Stimulated activated naive CD4-positive, alpha-beta T cell (primary cell): Measurements from ENCODE around the gene TUT1.

Source experiments
- DNase-seq, 6 experiments: peaks; one replicate each; lab custom pipeline; 2025; lab: John Stamatoyannopoulos, UW

The TUT1 gene

DNA sequence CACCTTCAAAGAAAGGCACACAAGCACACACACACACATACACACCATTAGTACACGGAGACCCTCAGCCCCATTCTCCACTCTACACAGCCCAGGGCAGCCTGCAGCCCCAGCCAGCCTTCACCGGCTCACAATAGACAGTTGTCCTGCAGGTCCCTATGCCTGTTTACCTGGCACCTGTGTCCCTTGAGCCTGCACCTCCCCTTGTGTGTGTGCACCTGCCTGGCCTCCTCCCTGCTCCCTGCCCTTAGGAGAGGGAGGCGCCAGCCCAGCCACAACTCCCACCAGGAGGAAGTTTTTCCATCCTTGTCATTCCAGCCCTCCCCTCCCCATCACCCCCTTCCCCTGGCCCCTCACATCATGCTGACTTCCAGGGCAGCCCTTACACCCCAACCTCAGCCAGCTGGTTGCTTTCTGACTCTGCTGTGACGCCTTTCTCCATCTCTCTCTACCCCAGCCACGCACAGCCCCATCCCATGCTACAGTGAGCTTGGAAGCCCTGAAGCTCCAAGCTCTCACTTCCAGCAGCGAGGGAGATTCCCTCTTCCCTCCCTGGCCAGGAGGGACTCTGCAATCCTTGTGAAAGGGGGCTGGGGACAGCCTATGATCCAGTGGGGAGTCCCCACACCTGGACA lies 49.1 kb downstream of the TUT1 start:
- no peak for DNase-seq

DNA sequence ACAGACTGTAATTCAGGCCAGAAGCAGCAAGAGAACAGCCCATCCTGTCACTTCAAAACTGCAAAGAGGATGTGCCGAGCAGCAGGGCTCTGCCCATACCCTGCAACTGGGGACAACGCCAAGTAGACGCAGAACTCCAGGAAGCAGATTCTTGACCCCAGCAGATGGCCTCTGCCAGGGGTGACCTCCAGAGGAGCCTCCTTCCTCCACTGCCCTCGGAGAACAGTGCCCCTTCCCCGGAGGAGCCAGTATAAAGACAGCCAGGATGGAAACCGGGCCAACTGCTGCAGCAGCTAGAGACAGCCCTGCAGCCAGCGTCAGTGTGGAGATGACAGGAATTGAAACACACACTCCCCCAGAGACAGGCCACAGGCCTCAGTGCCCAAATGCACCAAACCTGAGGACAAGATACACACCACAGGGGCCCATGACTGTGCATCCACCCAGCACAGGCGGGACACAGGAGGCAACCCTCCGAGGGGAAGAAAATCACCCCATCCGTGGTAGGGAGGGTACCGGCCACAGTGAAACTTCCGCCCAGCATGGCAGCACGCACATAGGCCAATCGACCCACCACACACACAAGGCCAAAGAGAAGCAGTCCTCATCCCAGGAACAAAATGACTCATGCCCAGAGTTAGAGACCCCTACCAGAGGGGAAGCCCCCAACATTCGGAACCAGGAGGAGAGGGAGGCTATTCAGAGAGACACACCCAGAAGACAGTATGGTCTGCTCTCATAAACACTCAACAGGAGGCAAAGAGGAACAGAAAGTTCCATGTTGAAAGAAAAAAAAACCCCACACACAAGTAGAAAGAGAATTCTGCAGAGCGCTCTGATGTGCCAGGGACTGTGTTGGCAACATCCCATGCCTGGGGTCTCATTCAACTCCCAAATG lies 50.3 kb downstream of the TUT1 start:
- DNase-seq, result no peak

DNA sequence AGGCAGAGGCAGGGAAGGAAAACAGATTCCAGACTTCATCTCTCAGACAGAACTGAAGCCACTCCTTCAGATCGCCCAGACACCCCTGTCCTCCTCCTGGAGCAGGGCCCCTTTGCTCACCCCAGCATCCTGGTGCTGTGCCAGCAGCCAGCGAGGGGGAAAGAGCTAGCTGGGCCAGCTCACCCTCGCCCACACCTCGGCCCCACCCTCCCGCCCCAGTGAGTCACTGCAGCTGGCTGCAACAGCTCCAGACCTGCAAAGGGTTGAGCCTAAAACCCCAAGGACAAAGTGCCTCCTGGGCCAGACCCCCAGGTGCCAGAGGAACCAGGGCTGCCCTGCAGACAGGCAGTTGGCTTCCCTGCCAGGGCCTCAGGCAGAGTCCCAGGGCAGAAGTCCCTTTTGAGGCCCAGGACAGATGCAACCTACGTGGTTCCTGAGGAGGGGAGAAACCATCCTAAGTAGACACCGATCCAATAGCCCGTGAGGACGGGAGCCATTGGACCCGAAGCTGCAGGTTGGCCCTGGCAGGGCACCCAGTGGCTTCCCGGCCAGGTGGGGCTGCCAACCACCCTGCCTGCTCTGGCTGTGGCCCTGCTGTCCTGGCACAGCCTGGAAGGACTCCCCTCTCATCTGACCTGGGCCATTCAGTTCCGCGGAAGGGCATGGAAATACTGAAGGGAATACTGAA lies 51.9 kb downstream of the TUT1 start:
- DNase-seq, result no peak

DNA sequence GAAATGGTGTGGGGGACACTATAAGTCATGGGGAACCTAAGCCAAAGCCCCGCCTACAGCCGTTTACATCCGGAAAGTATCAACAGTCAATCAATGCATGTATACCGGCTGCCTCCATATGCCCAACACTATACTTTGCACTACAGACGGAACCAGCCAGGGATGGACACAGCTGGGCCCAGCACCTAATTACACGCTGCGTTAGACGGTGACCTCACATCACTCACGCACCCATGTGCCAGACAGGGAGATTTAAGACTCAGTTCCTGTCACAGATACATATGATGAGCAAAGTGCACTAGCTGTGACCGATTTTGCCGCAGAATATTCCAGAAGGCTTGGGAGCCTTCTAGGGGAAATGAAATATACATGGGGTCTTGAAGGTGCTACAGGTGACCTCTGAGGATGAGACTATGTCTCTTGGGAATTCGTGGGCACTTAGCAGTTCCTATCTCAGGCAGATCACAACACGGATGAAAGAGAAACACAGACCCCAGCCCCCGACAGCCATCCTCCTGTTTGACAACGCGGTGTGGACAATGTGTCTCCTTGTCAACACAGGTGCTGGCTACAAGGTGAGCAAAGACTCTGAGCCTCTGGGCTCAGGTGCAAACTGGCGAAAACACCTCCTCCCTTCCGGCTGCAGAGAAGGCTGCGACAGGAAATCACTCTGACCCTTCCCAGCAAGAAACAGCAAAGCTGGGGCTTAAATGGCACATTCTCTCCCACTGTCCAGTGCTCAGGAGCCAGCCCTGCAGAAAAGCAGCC lies 52.7 kb downstream of the TUT1 start:
- DNase-seq, result no peak

DNA sequence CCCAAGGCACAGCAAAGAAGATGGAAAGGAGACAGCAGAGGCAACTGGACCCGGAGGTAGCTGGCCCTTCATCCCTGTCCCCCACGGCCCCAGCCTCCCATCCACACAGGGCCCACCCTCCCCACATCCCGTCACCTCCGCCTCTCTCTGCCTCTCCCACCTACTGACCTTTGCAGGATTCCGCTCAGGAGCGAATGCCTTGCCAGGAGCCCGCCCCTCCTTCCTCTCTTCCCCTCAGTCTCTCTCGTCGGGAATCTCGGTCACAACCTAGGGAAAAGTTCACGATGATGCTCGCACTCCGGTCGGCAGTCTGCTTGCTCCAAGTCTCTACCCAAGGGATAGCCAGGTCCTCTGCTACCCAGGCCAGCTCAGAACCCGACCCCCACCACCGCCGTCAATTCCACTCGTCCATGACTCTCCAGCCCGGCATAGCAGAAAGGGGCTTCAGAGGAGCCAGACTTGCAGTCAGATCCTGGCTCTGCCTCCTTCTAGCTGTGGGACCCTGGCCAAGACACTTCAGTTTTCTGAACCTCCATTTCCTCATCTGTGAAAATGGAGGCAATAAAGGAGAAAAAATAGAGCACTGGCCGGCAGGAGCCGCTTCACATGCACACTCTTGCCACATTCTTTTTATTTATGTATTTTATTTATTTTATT lies 54.9 kb downstream of the TUT1 start:
- no peak for DNase-seq

DNA sequence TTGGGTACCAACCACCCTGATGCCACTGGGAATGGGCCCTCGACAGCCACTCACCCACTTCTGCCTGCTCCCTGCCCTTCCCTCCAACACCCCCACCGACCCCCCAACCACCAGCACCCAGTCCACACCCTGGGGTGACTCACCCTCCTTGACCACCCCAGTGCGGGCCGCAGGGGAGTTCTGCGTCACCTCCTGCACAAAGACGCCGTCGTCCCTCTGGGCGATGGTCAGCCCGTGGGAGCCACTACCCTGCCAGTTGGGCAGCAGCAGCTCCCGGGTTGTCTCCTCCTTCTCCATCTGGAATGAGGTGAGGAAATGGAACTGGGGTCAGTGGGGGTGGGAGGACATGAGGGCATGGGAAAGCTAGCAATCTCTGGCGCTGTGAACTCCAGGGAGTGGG lies 55.5 kb downstream of the TUT1 start:
- DNase-seq, result no peak

DNA sequence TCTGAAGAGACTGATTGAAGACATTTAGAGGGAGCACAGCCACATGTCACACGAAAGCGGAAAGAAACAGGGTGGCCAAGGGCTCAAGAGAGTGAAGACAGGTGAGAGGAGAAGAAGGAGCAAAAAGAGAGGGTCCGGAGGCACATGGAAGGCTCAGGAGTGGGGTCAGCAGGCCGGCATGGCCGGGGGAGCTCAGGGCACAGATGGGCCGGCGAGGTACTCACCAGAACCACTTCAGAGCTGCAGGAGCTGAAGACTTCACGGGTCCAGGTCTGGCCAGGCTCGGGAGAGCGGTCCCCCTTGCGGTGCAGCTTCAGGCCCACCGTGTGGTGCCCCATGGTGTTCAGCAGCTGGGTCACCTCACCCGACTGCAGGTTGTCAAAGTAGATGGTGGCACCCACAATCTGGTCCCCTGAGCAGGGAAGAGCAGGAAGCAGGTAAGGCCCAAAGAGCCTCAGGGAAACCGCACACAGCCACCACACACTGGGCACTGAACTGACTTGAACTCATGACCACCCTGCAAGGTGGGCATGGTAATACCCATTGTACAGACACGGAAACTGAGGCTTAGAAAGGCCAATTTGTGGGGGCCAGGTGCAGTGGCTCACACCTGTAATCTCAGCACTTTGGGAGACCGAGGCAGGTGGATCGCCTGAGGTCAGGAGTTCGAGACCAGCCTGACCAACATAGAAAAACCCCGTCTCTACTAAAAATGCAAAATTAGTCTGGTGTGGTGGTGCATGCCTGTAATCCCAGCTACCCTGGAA lies 56.4 kb downstream of the TUT1 start:
- no peak for DNase-seq

DNA sequence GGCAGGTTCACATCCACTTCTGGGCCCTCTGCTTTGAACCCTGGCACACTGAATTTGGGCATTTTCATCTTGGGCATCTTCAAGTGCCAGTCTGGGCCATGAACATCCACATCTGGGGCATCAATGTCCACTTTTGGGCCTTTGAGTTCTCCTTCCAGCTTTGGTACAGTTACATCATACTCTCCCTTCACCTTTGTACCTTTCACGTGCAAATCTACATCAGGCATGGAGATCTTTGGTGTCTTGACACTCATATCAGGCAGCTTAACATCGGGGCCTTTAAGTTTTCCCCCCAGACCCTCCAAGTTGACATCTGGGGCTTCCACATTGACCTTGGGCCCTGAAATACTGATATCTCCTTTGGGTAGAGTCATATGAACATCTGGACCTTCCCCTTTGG lies 59.2 kb downstream of the TUT1 start:
- no peak for DNase-seq
